Nephron (organoid): Measurements from ENCODE around the gene TCF20.

Experiments used
- H3K27ac Mint-ChIP-seq, 3 experiments: 2 replicates each; pipeline ENCODE4 v1.8.0; 2020; ENCODE audit warnings: mixed read lengths in 3 of 3, mild to moderate bottlenecking in 2 of 3, moderate library complexity in 1 of 3
- H3K27me3 Mint-ChIP-seq: 2 replicates; pipeline ENCODE4 v1.8.0; 2021; ENCODE audit warnings: low read depth, mild to moderate bottlenecking, moderate library complexity, mixed read lengths
- H3K36me3 Mint-ChIP-seq: 2 replicates; pipeline ENCODE4 v1.8.0; 2020; ENCODE audit warnings: low read depth, mixed read lengths
- H3K4me1 Mint-ChIP-seq: 2 replicates; pipeline ENCODE4 v1.8.0; 2020; ENCODE audit warnings: mixed read lengths
- H3K4me3 Mint-ChIP-seq, 3 experiments: 2 replicates each; pipeline ENCODE4 v1.8.0; 2020; ENCODE audit warnings: mild to moderate bottlenecking in 3 of 3, mixed read lengths in 3 of 3, moderate library complexity in 2 of 3
- H3K9me3 Mint-ChIP-seq: 2 replicates; pipeline ENCODE4 v1.8.0; 2020; ENCODE audit warnings: mixed read lengths
- TF ChIP-seq, protein P1 (sequence below), 3 experiments: fragments of 200-600 bp; sonication (generic); IDR thresholded peaks; one replicate each; pipeline ENCODE4 v1.5.0; 2021; ENCODE audit warnings: antibody characterized with exemption in 3 of 3; ENCODE audit not compliant: unreplicated experiment in 3 of 3

Gene TCF20

DNA sequence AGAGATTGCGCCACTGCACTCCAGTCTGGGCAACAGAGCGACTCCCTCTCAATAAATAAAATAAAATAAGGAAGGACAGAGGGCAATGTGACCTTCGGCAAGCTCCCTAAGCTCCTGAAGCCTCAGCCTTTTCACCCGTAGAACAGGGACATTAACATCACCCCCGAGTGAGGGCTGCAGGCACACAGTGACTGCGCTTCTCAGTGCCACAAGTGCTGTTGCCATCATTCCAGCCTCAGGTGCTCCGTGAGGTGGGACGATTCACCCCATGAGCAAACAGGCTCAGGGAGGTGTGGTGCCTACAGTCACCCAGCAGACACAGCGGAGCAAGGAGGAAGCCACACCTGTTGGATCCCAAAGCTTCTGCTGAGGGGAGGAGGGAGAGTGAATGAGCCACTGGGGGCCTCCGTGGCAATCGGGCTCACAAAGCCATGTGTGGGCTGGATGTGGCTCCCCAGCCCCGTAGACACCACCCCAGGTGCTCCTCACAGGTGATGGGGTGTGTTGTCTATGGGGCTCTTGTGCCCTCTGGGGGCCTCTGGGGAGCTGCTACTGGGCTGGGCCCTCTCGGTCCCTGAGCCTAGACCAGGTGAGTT is 9.1 kb upstream of the TCF20 start:
- H3K9me3 Mint-ChIP-seq, result no peaks in the 10 kb centered on the region
- H3K36me3 Mint-ChIP-seq, result no peaks in the 10 kb centered on the region
- no peak overlapping the region for H3K4me3 Mint-ChIP-seq

DNA sequence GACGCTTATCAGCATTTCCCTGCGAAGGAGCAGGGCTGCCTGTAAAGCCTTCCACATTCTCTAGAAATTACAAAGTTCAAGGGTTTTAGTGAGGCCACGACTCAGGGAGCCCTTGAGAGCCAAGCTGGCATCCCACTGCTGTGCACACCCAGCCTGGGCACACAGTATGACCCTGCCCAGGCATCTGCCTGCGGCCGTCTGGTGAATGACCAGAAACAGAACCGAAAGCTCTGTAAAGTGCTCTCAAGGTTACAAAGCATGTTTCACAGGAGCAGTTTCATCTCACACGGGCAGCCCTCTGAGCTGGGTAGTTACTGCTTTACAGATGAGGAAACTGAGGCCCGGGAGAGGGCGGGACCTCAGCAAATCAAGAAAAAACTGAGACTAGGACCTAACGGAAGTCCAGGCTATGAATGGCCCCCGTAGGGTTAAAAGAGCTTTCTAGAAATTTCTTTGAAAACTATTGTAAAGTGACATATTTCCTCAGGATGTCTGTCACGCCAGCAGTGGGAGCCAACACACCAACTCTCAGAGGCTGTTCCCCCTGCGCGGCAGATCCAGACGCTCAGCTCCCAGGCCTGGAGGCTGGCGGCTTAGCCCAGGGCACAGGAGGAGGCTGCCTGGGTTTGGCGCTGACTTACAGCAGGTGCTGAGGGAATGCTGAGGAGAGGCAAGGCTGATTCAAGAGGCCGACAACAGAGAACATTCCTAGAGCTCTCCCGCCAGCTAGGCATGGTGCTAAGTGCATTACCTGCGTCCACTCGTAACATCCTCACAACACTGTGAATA is 7.7 kb upstream of the TCF20 start:
- TF ChIP-seq, protein P1, sequence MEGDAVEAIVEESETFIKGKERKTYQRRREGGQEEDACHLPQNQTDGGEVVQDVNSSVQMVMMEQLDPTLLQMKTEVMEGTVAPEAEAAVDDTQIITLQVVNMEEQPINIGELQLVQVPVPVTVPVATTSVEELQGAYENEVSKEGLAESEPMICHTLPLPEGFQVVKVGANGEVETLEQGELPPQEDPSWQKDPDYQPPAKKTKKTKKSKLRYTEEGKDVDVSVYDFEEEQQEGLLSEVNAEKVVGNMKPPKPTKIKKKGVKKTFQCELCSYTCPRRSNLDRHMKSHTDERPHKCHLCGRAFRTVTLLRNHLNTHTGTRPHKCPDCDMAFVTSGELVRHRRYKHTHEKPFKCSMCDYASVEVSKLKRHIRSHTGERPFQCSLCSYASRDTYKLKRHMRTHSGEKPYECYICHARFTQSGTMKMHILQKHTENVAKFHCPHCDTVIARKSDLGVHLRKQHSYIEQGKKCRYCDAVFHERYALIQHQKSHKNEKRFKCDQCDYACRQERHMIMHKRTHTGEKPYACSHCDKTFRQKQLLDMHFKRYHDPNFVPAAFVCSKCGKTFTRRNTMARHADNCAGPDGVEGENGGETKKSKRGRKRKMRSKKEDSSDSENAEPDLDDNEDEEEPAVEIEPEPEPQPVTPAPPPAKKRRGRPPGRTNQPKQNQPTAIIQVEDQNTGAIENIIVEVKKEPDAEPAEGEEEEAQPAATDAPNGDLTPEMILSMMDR (IDR thresholded peaks at IDR 0.05; ENCODE audit: unreplicated experiment in 3 of 3), result peak; percentile 34 to 47 (median 40)
- H3K9me3 Mint-ChIP-seq, result no peaks in the 10 kb centered on the region
- peaks cover 74% of the 10 kb centered on the region for H3K27me3 Mint-ChIP-seq
- no peaks in the 10 kb centered on the region for H3K36me3 Mint-ChIP-seq
- no peak overlapping the region for H3K4me3 Mint-ChIP-seq
- H3K4me1 Mint-ChIP-seq, result peaks cover 19% of the 10 kb centered on the region
- H3K27ac Mint-ChIP-seq, result no peak overlapping the region

More for the DNA sequence above, 9.1 kb upstream of the TCF20 start:
- Mint-ChIP-seq H3K27ac (no peak overlapping the region), H3K27me3 (peaks cover 76% of the 10 kb centered on the region), H3K4me1 (peaks cover 12% of the 10 kb centered on the region)
- TF ChIP-seq, protein P1 (IDR thresholded peaks at IDR 0.05; ENCODE audit: unreplicated experiment in 3 of 3), result no peak

DNA sequence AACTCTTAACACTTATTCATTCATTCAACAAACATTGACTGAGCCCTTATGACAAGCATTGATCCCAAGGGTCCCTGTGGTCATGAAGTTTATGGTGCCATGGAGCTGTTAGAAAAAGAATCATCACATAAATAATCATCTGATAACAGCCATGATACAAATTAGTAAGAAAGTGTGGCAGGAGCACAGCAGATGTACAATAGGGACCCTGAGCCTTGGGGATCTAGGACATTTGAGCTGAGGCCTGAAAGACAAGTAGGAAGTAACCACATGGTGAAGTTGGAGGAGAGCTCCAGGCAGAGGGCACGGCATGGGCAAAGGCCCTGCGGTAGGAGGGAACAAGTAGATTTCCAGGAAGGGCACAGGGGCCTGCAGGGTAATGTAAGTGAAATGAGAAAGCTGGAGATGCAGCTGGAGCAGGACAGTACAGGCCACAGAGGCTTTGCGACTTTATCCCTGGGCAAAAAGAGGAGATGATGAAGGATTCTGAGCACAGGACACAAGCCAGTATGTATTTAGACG is 6.8 kb upstream of the TCF20 start:
- TF ChIP-seq, protein P1 (IDR thresholded peaks at IDR 0.05; ENCODE audit: unreplicated experiment in 3 of 3), result no peak
- H3K4me3 Mint-ChIP-seq, result no peak overlapping the region
- H3K36me3 Mint-ChIP-seq, result no peaks in the 10 kb centered on the region
- H3K4me1 Mint-ChIP-seq, result peaks cover 14% of the 10 kb centered on the region
- no peaks in the 10 kb centered on the region for H3K9me3 Mint-ChIP-seq
- peaks cover 68% of the 10 kb centered on the region for H3K27me3 Mint-ChIP-seq
- no peak overlapping the region for H3K27ac Mint-ChIP-seq

DNA sequence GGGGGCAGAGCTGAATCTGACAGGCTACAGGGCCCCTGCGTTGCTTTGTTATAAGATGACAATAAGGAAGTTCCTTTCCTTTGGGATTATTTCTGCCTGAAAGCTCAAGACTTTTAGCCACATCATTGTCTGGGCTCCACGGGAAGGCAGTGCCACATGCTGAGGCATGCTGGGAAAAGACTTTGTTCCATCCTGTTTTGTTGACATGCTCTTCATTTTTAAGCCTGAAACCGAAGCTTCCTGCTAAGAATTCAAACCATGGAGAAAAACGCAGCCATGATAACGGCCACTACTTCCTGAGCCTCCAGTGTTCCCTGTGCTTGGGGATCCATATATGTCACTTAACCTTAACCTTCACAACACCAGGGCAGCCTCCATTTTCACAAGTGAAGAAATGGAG is 5.5 kb upstream of the TCF20 start:
- H3K36me3 Mint-ChIP-seq, result no peaks in the 10 kb centered on the region
- H3K4me3 Mint-ChIP-seq, result no peak overlapping the region
- peaks cover 7% of the 10 kb centered on the region for H3K4me1 Mint-ChIP-seq
- TF ChIP-seq, protein P1 (IDR thresholded peaks at IDR 0.05; ENCODE audit: unreplicated experiment in 3 of 3), result no peak
- H3K9me3 Mint-ChIP-seq, result no peaks in the 10 kb centered on the region
- no peak overlapping the region for H3K27ac Mint-ChIP-seq
- H3K27me3 Mint-ChIP-seq, result peaks cover 54% of the 10 kb centered on the region

DNA sequence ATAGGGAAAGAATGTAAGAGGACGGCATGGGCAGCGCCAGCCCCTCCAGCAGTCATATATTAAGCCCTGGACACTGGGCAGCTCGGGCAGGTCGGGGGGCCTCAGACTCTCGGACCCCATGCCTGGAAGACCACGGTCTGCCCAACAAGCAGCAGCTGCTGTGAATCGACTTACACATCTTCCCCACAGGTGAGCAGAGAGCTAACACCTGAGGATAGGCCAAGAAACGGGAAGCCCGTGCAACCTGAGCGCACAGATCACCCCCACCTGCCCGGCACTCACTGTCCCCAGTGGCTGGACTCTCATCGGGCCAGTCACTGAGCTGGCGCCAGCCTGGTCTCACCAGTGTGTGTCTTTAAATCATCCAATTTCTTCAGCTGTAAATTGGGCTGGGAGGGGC is 4.7 kb upstream of the TCF20 start:
- H3K27ac Mint-ChIP-seq, result no peak overlapping the region
- H3K9me3 Mint-ChIP-seq, result no peaks in the 10 kb centered on the region
- no peak overlapping the region for H3K4me3 Mint-ChIP-seq
- peaks cover 46% of the 10 kb centered on the region for H3K27me3 Mint-ChIP-seq
- H3K36me3 Mint-ChIP-seq, result no peaks in the 10 kb centered on the region
- H3K4me1 Mint-ChIP-seq, result peaks cover 7% of the 10 kb centered on the region
- TF ChIP-seq, protein P1 (IDR thresholded peaks at IDR 0.05; ENCODE audit: unreplicated experiment in 3 of 3), result no peak
